ENCODE data around the gene IKZF4. TPM values are rescaled to one million over a fixed set of nuclear protein-coding genes. Genes with fewer than 3 reads are reported as not detected.
"Not testable (repeated sequence)": the region's sequence is repeated elsewhere in the genome, so short reads cannot be mapped to it uniquely, and the experiment has no call there.

The IKZF4 gene
- total RNA-seq, 1 donor from 2014 or later = 8.4 TPM

DNA sequence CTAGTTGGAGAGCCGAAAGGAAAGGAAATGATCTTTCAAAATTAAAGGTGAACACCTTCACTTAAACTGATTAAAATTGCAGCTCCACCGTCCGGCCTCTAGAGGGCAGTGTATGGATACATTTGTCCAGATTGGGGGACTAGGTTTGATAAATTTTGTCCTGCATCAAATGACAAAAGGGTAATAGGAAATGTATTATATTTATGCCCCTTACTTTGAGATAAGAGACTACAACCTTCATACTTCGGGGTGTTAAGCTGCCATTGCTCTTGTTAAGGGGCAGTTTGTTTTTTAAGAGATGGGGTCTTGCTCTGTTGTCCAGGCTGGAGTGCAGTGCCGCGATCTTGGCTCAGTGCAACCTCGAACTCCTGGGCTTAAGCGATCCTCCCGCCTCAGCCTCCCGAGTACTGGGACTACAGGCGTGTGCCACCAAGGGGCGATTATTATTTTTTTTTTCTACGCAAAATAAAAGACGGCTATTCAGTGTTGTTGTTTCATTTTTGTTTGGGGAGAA lies 24.6 kb upstream of the IKZF4 start:
- intact Hi-C loops (cut with micrococcal nuclease) = no loop called here
- Histone ChIP-seq H3K27ac (replicated peaks) (peak overlapping the region; percentile 89), H3K36me3 (peaks cover 51% of the 10 kb centered on the region), H3K4me1 (peaks cover 15% of the 10 kb centered on the region), H3K9me3 (replicated peaks) (no peaks in the 10 kb centered on the region), H3K27me3 (ENCODE audit: low read depth) (no peaks in the 10 kb centered on the region), H3K4me3 (peak overlapping the region; percentile 78)
- TF ChIP-seq CTCF (IDR thresholded peaks at IDR 0.05; ENCODE audit: borderline replicate concordance) = peak; percentile 86
- no peak for DNase-seq

- no peaks in the 10 kb centered on the region for H3K9me3 ChIP-seq (replicated peaks)
- peaks cover 44% of the 10 kb centered on the region for H3K36me3 ChIP-seq
- no peak for TF ChIP-seq CTCF (IDR thresholded peaks at IDR 0.05; ENCODE audit: borderline replicate concordance)
- peak within 1 kb of the TSS; percentile 89 for H3K27ac ChIP-seq (replicated peaks)
- intact Hi-C loops (cut with micrococcal nuclease) = no loop called here
- no peaks in the 10 kb centered on the region for H3K27me3 ChIP-seq (ENCODE audit: low read depth)
- peak; percentile 97 for DNase-seq
- H3K4me3 ChIP-seq = peak within 1 kb of the TSS; percentile 78
- peaks cover 15% of the 10 kb centered on the region for H3K4me1 ChIP-seq
These were observed 23.9 kb upstream of the IKZF4 start, which contains the start of gene SUOX for GRCh38 chr12:55996715-55997534. Gene SUOX (plus strand): TSS chr12:55997276. CDS start chr12:56002222, 4,946 bp downstream.

GRCh38 chr12:55997535-55997859 lies 23.3 kb upstream of the IKZF4 start:
- Histone ChIP-seq H3K9me3 (replicated peaks) (no peaks in the 10 kb centered on the region), H3K27ac (replicated peaks) (peak overlapping the region; percentile 89), H3K27me3 (ENCODE audit: low read depth) (no peaks in the 10 kb centered on the region), H3K36me3 (peaks cover 44% of the 10 kb centered on the region), H3K4me3 (peak overlapping the region; percentile 78), H3K4me1 (peaks cover 15% of the 10 kb centered on the region)
- TF ChIP-seq CTCF (IDR thresholded peaks at IDR 0.05; ENCODE audit: borderline replicate concordance) = no peak
- intact Hi-C loops (cut with micrococcal nuclease) = no loop called here
- DNase-seq = no peak

DNA sequence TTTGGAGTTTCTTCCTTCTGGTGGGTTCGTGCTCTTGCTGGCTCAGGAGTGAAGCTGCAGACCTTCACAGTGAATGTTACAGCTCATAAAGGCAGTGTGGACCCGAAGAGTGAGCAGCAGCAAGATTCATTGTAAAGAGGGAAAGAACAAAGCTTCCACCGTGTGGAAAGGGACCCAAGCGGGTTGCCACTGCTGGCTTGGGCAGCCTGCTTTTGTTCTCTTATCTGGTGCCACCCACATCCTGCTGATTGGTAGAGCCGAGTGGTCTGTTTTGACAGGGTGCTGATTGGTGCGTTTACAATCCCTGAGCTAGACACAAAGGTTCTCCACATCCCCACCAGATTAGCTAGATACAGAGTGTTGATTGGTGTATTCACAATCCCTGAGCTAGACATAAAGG lies 21.3 kb upstream of the IKZF4 start:
- intact Hi-C loops (cut with micrococcal nuclease); DNase-seq; H3K4me3 ChIP-seq; H3K9me3 ChIP-seq (replicated peaks); H3K27ac ChIP-seq (replicated peaks); H3K27me3 ChIP-seq (ENCODE audit: low read depth): not testable (repeated sequence)
- peaks cover 15% of the 10 kb centered on the region for H3K4me1 ChIP-seq
- H3K36me3 ChIP-seq = peaks cover 44% of the 10 kb centered on the region

DNA sequence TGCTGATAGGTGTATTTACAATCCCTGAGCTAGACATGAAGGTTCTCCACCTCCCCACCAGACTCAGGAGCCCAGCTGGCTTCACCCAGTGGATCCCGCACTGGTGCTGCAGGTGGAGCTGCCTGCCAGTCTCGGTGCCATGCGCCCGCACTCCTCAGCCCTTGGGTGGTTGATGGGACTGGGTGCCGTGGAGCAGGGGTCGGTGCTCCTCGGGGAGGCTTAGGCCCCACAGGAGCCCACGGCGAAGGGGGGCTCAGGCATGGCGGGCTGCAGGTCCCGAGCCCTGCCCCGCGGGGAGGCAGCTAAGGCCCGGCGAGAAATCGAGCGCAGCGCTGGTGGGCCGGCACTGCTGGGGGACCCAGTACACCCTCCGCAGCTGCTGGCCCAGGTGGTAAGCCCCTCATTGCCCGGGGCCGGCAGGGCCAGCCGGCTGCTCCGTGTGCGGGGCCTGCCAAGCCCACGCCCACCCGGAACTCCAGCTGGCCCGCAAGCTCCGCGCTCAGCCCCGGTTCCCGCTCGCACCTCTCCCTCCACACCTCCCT lies 20.8 kb upstream of the IKZF4 start:
- DNase-seq; H3K27ac ChIP-seq (replicated peaks); H3K27me3 ChIP-seq (ENCODE audit: low read depth); intact Hi-C loops (cut with micrococcal nuclease); H3K4me3 ChIP-seq; H3K9me3 ChIP-seq (replicated peaks): not testable (repeated sequence)
- peaks cover 40% of the 10 kb centered on the region for H3K36me3 ChIP-seq
- peaks cover 15% of the 10 kb centered on the region for H3K4me1 ChIP-seq

DNA sequence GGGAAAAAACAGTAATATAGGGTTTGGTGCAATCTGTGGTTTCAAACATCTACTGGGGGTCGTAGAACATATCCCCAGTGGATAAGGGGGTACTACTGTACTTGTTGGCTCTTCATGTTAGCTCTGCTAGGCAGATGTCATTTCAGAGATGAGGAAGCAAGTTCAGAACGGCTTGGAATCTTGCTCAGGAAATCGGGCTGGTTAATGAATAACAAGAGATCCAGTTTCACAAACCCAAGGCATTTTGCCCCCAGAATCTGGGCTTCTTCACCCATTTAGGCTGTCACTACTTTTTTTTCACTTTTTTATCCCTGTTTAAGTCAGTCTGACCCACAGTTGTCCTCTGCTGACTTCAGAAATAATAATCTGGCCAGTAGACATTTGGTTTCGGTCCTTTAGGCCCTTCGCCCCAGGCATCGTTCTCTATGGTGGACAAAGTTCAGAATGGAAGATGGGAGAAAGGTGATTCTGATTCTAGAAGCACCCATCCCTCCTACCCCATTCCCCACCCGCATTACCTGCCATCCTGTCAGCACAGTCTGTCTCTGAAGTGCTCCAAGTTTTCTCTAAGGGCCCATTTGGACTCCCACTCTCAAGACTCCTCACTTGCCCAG lies 19.2 kb upstream of the IKZF4 start:
- DNase-seq = no peak
- intact Hi-C loops (cut with micrococcal nuclease) = no loop called here

GRCh38 chr12:56003376-56003775 lies 17.5 kb upstream of the IKZF4 start:
- H3K27me3 ChIP-seq (ENCODE audit: low read depth); DNase-seq; H3K4me3 ChIP-seq; intact Hi-C loops (cut with micrococcal nuclease); H3K9me3 ChIP-seq (replicated peaks); H3K27ac ChIP-seq (replicated peaks): not testable (repeated sequence)
- Histone ChIP-seq H3K36me3 (peaks cover 38% of the 10 kb centered on the region), H3K4me1 (peaks cover 15% of the 10 kb centered on the region)

More for the DNA sequence above, 19.2 kb upstream of the IKZF4 start:
- Histone ChIP-seq H3K27me3 (ENCODE audit: low read depth) (no peaks in the 10 kb centered on the region), H3K4me1 (peaks cover 15% of the 10 kb centered on the region), H3K36me3 (peaks cover 38% of the 10 kb centered on the region), H3K4me3 (no peak overlapping the region), H3K27ac (replicated peaks) (no peak overlapping the region), H3K9me3 (replicated peaks) (no peaks in the 10 kb centered on the region)
- TF ChIP-seq CTCF (IDR thresholded peaks at IDR 0.05; ENCODE audit: borderline replicate concordance) = no peak
